Naive thymus-derived CD4-positive, alpha-beta T cell (primary cell): ENCODE results near the gene TTC38. TPM values are rescaled to one million over a fixed set of nuclear protein-coding genes. Genes with fewer than 3 reads are reported as not detected.
A peak's percentile ranks its signal among the peaks of the same experiment; 100 is the strongest.

ENCODE experiments used
- ATAC-seq: fragments of 150-1000 bp; cut with Tn5 transposase; 2 replicates; pipeline ENCODE4 v1.10.0; 2021; ENCODE audit warnings: mild to moderate bottlenecking, moderate library complexity
- CTCF ChIA-PET: fragments of 350-600 bp; sonication (Branson Sonifier 250); formaldehyde crosslinking; loops from one replicate; lab custom pipeline; 2021; ENCODE audit warnings: antibody characterized with exemption; lab: Charles Lee
- POLR2A ChIA-PET: fragments of 350-600 bp; sonication (Branson Sonifier 250); formaldehyde crosslinking; loops from one replicate; lab custom pipeline; 2021; ENCODE audit warnings: antibody characterized with exemption, inconsistent platforms; lab: Charles Lee
- DNase-seq, 9 donors: peaks; one replicate each; pipeline versions ENCODE4 v3.0.0 to v3.0.0-alpha.2; 2020 to 2022; ENCODE audit warnings: mixed read lengths in 1 of 9
- H3K27ac ChIP-seq: one replicate; pipeline ENCODE4 v1.7.0; 2013; ENCODE audit warnings: mild to moderate bottlenecking, low read depth, low read length, moderate library complexity
- H3K27me3 ChIP-seq, 2 donors: one replicate each; pipeline ENCODE4 v1.7.0; 2013; ENCODE audit warnings: low read length in 2 of 2, mild to moderate bottlenecking in 2 of 2, moderate library complexity in 2 of 2; ENCODE audit not compliant: control insufficient read depth in 2 of 2, insufficient read depth in 2 of 2
- H3K36me3 ChIP-seq, 3 experiments: 1 replicate in 2 of 3; 2 replicates in 1 of 3; pipeline ENCODE4 v1.7.0; 2013; ENCODE audit warnings: low read length in 3 of 3, mild to moderate bottlenecking in 3 of 3, moderate library complexity in 1 of 3; ENCODE audit not compliant: insufficient read depth in 3 of 3, control insufficient read depth in 2 of 3
- H3K4me1 ChIP-seq, 2 donors: one replicate each; pipeline ENCODE4 v1.7.0; 2013; ENCODE audit warnings: low read length in 2 of 2, mild to moderate bottlenecking in 2 of 2, moderate library complexity in 1 of 2; ENCODE audit not compliant: control insufficient read depth in 2 of 2, insufficient read depth in 2 of 2
- H3K4me3 ChIP-seq: 2 replicates; pipeline ENCODE4 v1.7.0; 2013; ENCODE audit warnings: mild to moderate bottlenecking, low read length
- H3K9me3 ChIP-seq, 3 experiments: 1 replicate in 2 of 3; 2 replicates in 1 of 3; pipeline ENCODE4 v1.7.0; 2013; ENCODE audit warnings: low read length in 3 of 3; ENCODE audit not compliant: control insufficient read depth in 2 of 3
- H3K27ac Mint-ChIP-seq, 9 donors: one replicate each; pipeline ENCODE4 v1.8.0; 2020 to 2022; ENCODE audit warnings: mixed read lengths in 9 of 9, mild to moderate bottlenecking in 8 of 9, moderate library complexity in 5 of 9, inconsistent platforms in 2 of 9
- H3K27me3 Mint-ChIP-seq, 5 donors: one replicate each; pipeline ENCODE4 v1.8.0; 2021 to 2022; ENCODE audit warnings: mixed read lengths in 5 of 5, mild to moderate bottlenecking in 1 of 5
- H3K36me3 Mint-ChIP-seq, 5 donors: one replicate each; pipeline ENCODE4 v1.8.0; 2020 to 2022; ENCODE audit warnings: mixed read lengths in 5 of 5, mild to moderate bottlenecking in 3 of 5, inconsistent platforms in 1 of 5
- H3K4me1 Mint-ChIP-seq, 7 donors: one replicate each; pipeline ENCODE4 v1.8.0; 2020 to 2022; ENCODE audit warnings: mixed read lengths in 7 of 7, mild to moderate bottlenecking in 3 of 7, inconsistent platforms in 1 of 7
- H3K4me3 Mint-ChIP-seq, 10 donors: one replicate each; pipeline ENCODE4 v1.8.0; 2020 to 2022; ENCODE audit warnings: mild to moderate bottlenecking in 10 of 10, mixed read lengths in 10 of 10, moderate library complexity in 6 of 10, inconsistent platforms in 2 of 10
- H3K9me3 Mint-ChIP-seq, 11 donors: one replicate each; pipeline ENCODE4 v1.8.0; 2020 to 2022; ENCODE audit warnings: mixed read lengths in 11 of 11, mild to moderate bottlenecking in 4 of 11, inconsistent platforms in 1 of 11, moderate library complexity in 1 of 11
- intact Hi-C, 2 donors: fragments of 100-400 bp; cut with micrococcal nuclease; formaldehyde crosslinking; loops; one replicate each; pipeline ENCODE4 v1.15.1; 2023
- polyA plus RNA-seq, 2 donors: library from polyadenylated mRNA; unstranded; fragments of 300-500 nt; fragmentation: Illumina TruSeq; gene quantifications; one replicate each; pipeline ENCODE4 v1.2.3, GENCODE V29; 2021
- total RNA-seq, 6 experiments: library from RNA in 5 of 6; stranded (reverse) in 5 of 6; gene quantifications; 1 replicate in 5 of 6; 2 replicates in 1 of 6; pipeline ENCODE4 v1.2.3 and lab custom pipeline; 2021 to 2026

Gene TTC38
- total and polyA plus RNA-seq, 7 experiments from 2014 or later, result 2.9 to 26.0 (median 6.6) TPM

DNA sequence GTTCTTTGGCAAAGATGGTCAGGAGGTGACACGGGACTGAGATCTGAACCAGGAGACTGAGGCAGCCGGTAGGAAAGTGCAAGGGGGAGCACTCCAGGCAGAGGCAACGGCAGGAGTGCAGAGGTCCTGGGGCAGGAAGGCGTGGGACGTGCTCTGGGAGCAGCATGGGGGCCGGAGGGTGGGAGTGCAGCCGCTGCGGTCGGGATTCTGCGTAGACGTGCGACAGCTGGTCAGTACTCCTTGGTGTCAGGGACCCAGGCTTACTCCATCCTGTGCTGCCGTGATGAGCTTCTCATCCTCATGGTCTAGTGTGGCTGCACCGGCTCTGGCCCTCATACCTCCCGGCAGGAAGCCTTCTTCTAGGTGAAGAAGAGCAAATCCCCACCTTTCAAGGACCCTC, 50.8 kb downstream of the TTC38 start:
- no peak for DNase-seq
- CTCF ChIA-PET, result interaction anchor here (1.4 kb wide), 1 partner anchor 197 kb away, joined by 6 read pairs; no protein-coding TSS in a partner anchor
- H3K27ac ChIP-seq, result no peak overlapping the region
- H3K27me3 ChIP-seq, result no peaks in the 10 kb centered on the region
- no peaks in the 10 kb centered on the region for H3K4me1 ChIP-seq
- no peaks in the 10 kb centered on the region for H3K36me3 ChIP-seq
- H3K4me1 Mint-ChIP-seq, result no peaks in the 10 kb centered on the region
- no peak overlapping the region for H3K4me3 ChIP-seq
- intact Hi-C loops, result no loop called here
- no peak for ATAC-seq
- H3K36me3 Mint-ChIP-seq, result peaks cover 0 to 27% (median 0%) of the 10 kb centered on the region in 5 donors
- POLR2A ChIA-PET, result no interaction called here
- no peaks in the 10 kb centered on the region for H3K9me3 ChIP-seq
- H3K4me3 Mint-ChIP-seq, result no peak overlapping the region
- peak overlapping the region in 2 of 9 donors; percentile 39 to 60 for H3K27ac Mint-ChIP-seq
- no peaks in the 10 kb centered on the region for H3K27me3 Mint-ChIP-seq
- peaks cover 0 to 1% (median 0%) of the 10 kb centered on the region in 11 donors for H3K9me3 Mint-ChIP-seq

DNA sequence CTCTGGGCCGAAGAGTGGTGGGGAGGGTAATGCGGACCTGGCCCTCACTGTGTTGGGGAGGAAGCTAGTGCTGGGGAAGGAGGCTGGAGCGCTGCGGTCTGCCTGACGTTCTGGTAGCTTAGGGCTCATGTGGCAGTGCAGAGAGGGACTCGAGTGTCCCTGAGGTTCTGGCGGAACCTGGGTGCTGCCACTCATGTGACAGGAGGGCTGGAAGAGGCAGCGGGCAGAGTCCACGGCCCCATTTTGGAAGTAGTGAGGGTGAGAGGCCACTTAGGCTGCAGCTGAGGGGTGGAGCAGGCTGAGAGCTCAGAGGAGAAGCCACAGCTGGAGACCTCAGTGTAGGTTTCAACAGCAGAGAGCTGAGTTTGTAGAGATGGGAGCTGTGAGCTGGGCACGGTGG, 51.5 kb downstream of the TTC38 start:
- DNase-seq (no peak), ATAC-seq (no peak)
- ChIA-PET POLR2A (no interaction called here), CTCF (no interaction called here)
- H3K4me1 Mint-ChIP-seq, result no peaks in the 10 kb centered on the region
- peaks cover 0 to 1% (median 0%) of the 10 kb centered on the region in 11 donors for H3K9me3 Mint-ChIP-seq
- H3K4me3 ChIP-seq, result no peak overlapping the region
- H3K27ac ChIP-seq, result no peak overlapping the region
- H3K4me3 Mint-ChIP-seq, result no peak overlapping the region
- no peak overlapping the region for H3K27ac Mint-ChIP-seq
- H3K36me3 Mint-ChIP-seq, result peaks cover 0 to 32% (median 0%) of the 10 kb centered on the region in 5 donors
- H3K27me3 ChIP-seq, result no peaks in the 10 kb centered on the region
- no peaks in the 10 kb centered on the region for H3K27me3 Mint-ChIP-seq
- H3K9me3 ChIP-seq, result no peaks in the 10 kb centered on the region
- no peaks in the 10 kb centered on the region for H3K36me3 ChIP-seq
- intact Hi-C loops, result no loop called here
- H3K4me1 ChIP-seq, result no peaks in the 10 kb centered on the region

- CTCF ChIA-PET, result no interaction called here
- no peak overlapping the region for H3K27ac Mint-ChIP-seq
- intact Hi-C loops, result no loop called here
Measured at GRCh38 chr22:46320166-46320710, 52.4 kb downstream of the TTC38 start.

GRCh38 chr22:46320716-46321386, 53.0 kb downstream of the TTC38 start:
- H3K9me3 ChIP-seq, result no peaks in the 10 kb centered on the region
- no peaks in the 10 kb centered on the region for H3K27me3 ChIP-seq
- Mint-ChIP-seq H3K36me3 (peaks cover 0 to 33% (median 0%) of the 10 kb centered on the region in 5 donors), H3K9me3 (peaks cover 0 to 1% (median 0%) of the 10 kb centered on the region in 11 donors), H3K4me1 (no peaks in the 10 kb centered on the region), H3K4me3 (no peak overlapping the region), H3K27ac (no peak overlapping the region), H3K27me3 (no peaks in the 10 kb centered on the region)
- no peak overlapping the region for H3K4me3 ChIP-seq
- intact Hi-C loops, result no loop called here
- no peak overlapping the region for H3K27ac ChIP-seq
- CTCF ChIA-PET, result no interaction called here
- DNase-seq (no peak), ATAC-seq (no peak)
- H3K4me1 ChIP-seq, result no peaks in the 10 kb centered on the region
- H3K36me3 ChIP-seq, result no peaks in the 10 kb centered on the region
- POLR2A ChIA-PET, result no interaction called here

More at GRCh38 chr22:46320166-46320710, 52.4 kb downstream of the TTC38 start:
- H3K36me3 Mint-ChIP-seq, result peaks cover 0 to 32% (median 0%) of the 10 kb centered on the region in 5 donors
- no peaks in the 10 kb centered on the region for H3K27me3 Mint-ChIP-seq
- no peak overlapping the region for H3K4me3 ChIP-seq
- H3K9me3 ChIP-seq, result no peaks in the 10 kb centered on the region
- POLR2A ChIA-PET, result no interaction called here
- DNase-seq, result no peak
- H3K4me1 Mint-ChIP-seq, result no peaks in the 10 kb centered on the region
- no peak for ATAC-seq
- no peak overlapping the region for H3K27ac ChIP-seq
- peaks cover 0 to 1% (median 0%) of the 10 kb centered on the region in 11 donors for H3K9me3 Mint-ChIP-seq
- H3K4me1 ChIP-seq, result no peaks in the 10 kb centered on the region
- H3K36me3 ChIP-seq, result no peaks in the 10 kb centered on the region
- H3K4me3 Mint-ChIP-seq, result no peak overlapping the region
- no peaks in the 10 kb centered on the region for H3K27me3 ChIP-seq

DNA sequence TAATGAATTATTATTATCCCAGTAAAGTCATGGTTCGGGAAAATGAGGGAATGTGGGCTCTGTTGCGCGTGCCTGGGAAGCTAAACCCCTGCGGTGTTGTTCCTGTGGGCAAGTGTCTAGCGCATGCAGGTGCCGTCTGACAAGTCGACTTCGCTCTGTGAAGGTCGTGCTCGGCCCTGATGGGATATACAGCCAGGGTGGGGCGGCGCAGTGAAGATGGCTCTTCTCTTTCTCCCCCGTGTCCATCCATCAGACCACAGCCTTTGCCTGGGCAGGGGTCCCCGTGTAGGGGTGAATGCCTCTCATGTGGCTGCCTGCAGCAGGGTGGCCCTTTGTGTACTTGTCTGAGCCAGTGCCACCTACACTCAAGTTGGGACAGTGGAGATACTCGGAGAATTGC, 54.9 kb downstream of the TTC38 start:
- ChIA-PET CTCF (no interaction called here), POLR2A (no interaction called here)
- no peaks in the 10 kb centered on the region for H3K27me3 Mint-ChIP-seq
- Histone ChIP-seq H3K27ac (no peak overlapping the region), H3K36me3 (no peaks in the 10 kb centered on the region), H3K27me3 (no peaks in the 10 kb centered on the region), H3K4me3 (no peak overlapping the region), H3K4me1 (no peaks in the 10 kb centered on the region), H3K9me3 (no peaks in the 10 kb centered on the region)
- DNase-seq (no peak), ATAC-seq (no peak)
- H3K27ac Mint-ChIP-seq, result no peak overlapping the region
- H3K4me1 Mint-ChIP-seq, result no peaks in the 10 kb centered on the region
- peaks cover 0 to 33% (median 0%) of the 10 kb centered on the region in 5 donors for H3K36me3 Mint-ChIP-seq
- intact Hi-C loops, result no loop called here
- H3K9me3 Mint-ChIP-seq, result peaks cover 0 to 1% (median 0%) of the 10 kb centered on the region in 11 donors
- no peak overlapping the region for H3K4me3 Mint-ChIP-seq

DNA sequence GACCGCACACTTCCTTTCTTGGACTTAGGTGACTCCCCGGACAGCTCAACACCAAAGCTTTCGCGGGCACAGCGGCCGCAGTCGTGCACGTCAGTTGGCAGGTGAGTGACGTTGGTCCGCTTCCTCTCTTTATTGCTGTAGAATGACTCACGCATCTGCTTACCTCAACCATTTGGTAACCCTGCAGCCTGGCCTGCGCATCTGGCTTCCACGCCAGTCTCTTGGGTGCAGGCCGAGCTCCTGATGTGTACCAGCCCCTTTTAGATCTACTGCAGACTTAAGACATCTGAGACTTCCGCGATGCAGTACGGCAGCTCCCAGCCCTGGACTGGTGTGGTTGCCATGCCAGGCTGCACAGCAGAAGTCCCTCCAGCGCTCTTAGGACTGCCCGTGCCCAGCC, 55.4 kb downstream of the TTC38 start:
- H3K4me3 Mint-ChIP-seq, result no peak overlapping the region
- H3K4me1 ChIP-seq, result no peaks in the 10 kb centered on the region
- H3K27me3 ChIP-seq, result no peaks in the 10 kb centered on the region
- no peaks in the 10 kb centered on the region for H3K4me1 Mint-ChIP-seq
- intact Hi-C loops, result no loop called here
- no peak overlapping the region for H3K4me3 ChIP-seq
- ATAC-seq (no peak), DNase-seq (no peak)
- CTCF ChIA-PET, result no interaction called here
- peaks cover 0 to 30% (median 0%) of the 10 kb centered on the region in 5 donors for H3K36me3 Mint-ChIP-seq
- H3K36me3 ChIP-seq, result no peaks in the 10 kb centered on the region
- POLR2A ChIA-PET, result no interaction called here
- no peaks in the 10 kb centered on the region for H3K9me3 ChIP-seq
- H3K9me3 Mint-ChIP-seq, result peaks cover 0 to 1% (median 0%) of the 10 kb centered on the region in 11 donors
- no peak overlapping the region for H3K27ac ChIP-seq
- H3K27me3 Mint-ChIP-seq, result no peaks in the 10 kb centered on the region
- H3K27ac Mint-ChIP-seq, result no peak overlapping the region
